Gastrocnemius medialis (tissue), 4 donors: ENCODE data around the gene XPO4.

Source experiments
- CTCF ChIP-seq, 5 experiments: fragments of 450-650 bp in 3 of 5; fragments of 200-600 bp in 2 of 5; sonication (generic) in 2 of 5; IDR thresholded peaks in 4 of 5; conservative IDR thresholded peaks in 1 of 5; 1 replicate in 4 of 5; 2 replicates in 1 of 5; pipeline ENCODE4 v1.5.1; 2016 to 2019; ENCODE audit warnings: antibody characterized with exemption in 5 of 5, mild to moderate bottlenecking in 3 of 5, moderate library complexity in 3 of 5
- POLR2A ChIP-seq, 2 donors: fragments of 450-650 bp; IDR thresholded peaks; one replicate each; pipeline ENCODE4 v1.6.1; 2017; ENCODE audit warnings: antibody characterized with exemption in 2 of 2, mild to moderate bottlenecking in 2 of 2, moderate library complexity in 2 of 2

GRCh38 chr13:20799726-20800416 lies 102.7 kb downstream of the XPO4 start:
- TF ChIP-seq POLR2A (IDR thresholded peaks at IDR 0.05) (no peak), CTCF (IDR thresholded peaks at IDR 0.05 in 4 of 5, conservative IDR thresholded peaks at IDR 0.05 in 1 of 5) (no peak)
